Activated CD4-positive, alpha-beta T cell treated with anti-CD3 and anti-CD28 coated beads, Interleukin-2, amount 10 ng/mL, durations not matched to agents 7 days and 5 days (primary cell): ENCODE results near the gene RNF220. TPM values are rescaled to one million over a fixed set of nuclear protein-coding genes. Genes with fewer than 3 reads are reported as not detected.

Source experiments
- CTCF ChIA-PET: fragments of 350-600 bp; sonication (Branson Sonifier 250); formaldehyde crosslinking; loops from one replicate; lab custom pipeline; 2021; ENCODE audit warnings: antibody characterized with exemption; lab: Charles Lee
- POLR2A ChIA-PET: fragments of 350-600 bp; sonication (Branson Sonifier 250); formaldehyde crosslinking; loops from one replicate; lab custom pipeline; 2021; ENCODE audit warnings: antibody characterized with exemption; lab: Charles Lee
- DNase-seq: peaks from one replicate; pipeline ENCODE4 v3.0.0-alpha.2; 2020
- H3K27ac Mint-ChIP-seq: one replicate; pipeline ENCODE4 v1.8.0; 2021; ENCODE audit warnings: mild to moderate bottlenecking, moderate library complexity, mixed read lengths
- H3K27me3 Mint-ChIP-seq: one replicate; pipeline ENCODE4 v1.8.0; 2021; ENCODE audit warnings: mixed read lengths
- H3K36me3 Mint-ChIP-seq: one replicate; pipeline ENCODE4 v1.8.0; 2021; ENCODE audit warnings: low read depth, mixed read lengths
- H3K4me1 Mint-ChIP-seq: one replicate; pipeline ENCODE4 v1.8.0; 2021; ENCODE audit warnings: mixed read lengths
- H3K4me3 Mint-ChIP-seq: one replicate; pipeline ENCODE4 v1.8.0; 2021; ENCODE audit warnings: mild to moderate bottlenecking, moderate library complexity, mixed read lengths
- H3K9me3 Mint-ChIP-seq: one replicate; pipeline ENCODE4 v1.8.0; 2021; ENCODE audit warnings: mixed read lengths
- total RNA-seq, 2 experiments: library from RNA; stranded (reverse); gene quantifications; one replicate each; pipeline ENCODE4 v1.2.3, GENCODE V29; 2021

RNF220 gene
- total RNA-seq, 2 experiments from 2014 or later, result 82.9 to 88.4 TPM

- Mint-ChIP-seq H3K9me3 (no peaks in the 10 kb centered on the region), H3K4me1 (no peaks in the 10 kb centered on the region), H3K4me3 (no peak overlapping the region), H3K27me3 (peaks cover 15% of the 10 kb centered on the region), H3K36me3 (no peaks in the 10 kb centered on the region), H3K27ac (no peak overlapping the region)
- no peak for DNase-seq
- ChIA-PET CTCF (interaction anchor here (1.1 to 1.9 kb wide), 2 partner anchors 24 to 198 kb away, joined by 3 to 4 read pairs; no protein-coding TSS in a partner anchor), POLR2A (no interaction called here)
These were observed 24.3 kb upstream of the RNF220 start for GRCh38 chr1:44380666-44381177.

DNA sequence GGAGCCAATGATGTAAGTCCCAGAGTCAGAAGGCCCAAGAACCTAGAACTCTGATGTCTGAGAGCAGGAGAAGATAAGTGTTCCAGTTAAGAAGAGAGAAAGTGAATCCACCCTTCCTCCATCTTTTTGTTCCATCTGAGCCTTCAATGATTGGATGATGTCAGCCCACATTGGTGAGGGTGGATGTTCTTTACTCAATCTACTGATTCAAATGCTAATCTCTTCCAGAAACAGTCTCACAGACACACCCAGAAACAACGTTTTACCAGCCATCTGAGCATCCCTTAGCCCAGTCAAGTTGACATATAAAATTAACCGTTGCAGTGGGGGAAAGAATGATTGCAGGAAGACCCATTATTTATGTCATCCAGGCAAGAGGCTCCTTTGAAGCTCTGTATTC lies 16.5 kb upstream of the RNF220 start:
- Mint-ChIP-seq H3K36me3 (no peaks in the 10 kb centered on the region), H3K27ac (no peak overlapping the region), H3K4me1 (no peaks in the 10 kb centered on the region), H3K27me3 (peaks cover 16% of the 10 kb centered on the region), H3K9me3 (no peaks in the 10 kb centered on the region), H3K4me3 (no peak overlapping the region)
- POLR2A ChIA-PET, result no interaction called here
- no peak for DNase-seq
- CTCF ChIA-PET, result interaction anchor here (1.3 kb wide), 1 partner anchor 27 kb away, joined by 3 read pairs; no protein-coding TSS in a partner anchor

GRCh38 chr1:44389437-44389836 lies 15.6 kb upstream of the RNF220 start:
- Mint-ChIP-seq H3K4me1 (no peaks in the 10 kb centered on the region), H3K4me3 (no peak overlapping the region), H3K27me3 (peaks cover 13% of the 10 kb centered on the region), H3K27ac (no peak overlapping the region), H3K36me3 (no peaks in the 10 kb centered on the region), H3K9me3 (no peaks in the 10 kb centered on the region)
- CTCF ChIA-PET, result interaction anchor here (1.3 kb wide), 1 partner anchor 28 kb away, joined by 3 read pairs; no protein-coding TSS in a partner anchor
- POLR2A ChIA-PET, result no interaction called here
- DNase-seq, result no peak

DNA sequence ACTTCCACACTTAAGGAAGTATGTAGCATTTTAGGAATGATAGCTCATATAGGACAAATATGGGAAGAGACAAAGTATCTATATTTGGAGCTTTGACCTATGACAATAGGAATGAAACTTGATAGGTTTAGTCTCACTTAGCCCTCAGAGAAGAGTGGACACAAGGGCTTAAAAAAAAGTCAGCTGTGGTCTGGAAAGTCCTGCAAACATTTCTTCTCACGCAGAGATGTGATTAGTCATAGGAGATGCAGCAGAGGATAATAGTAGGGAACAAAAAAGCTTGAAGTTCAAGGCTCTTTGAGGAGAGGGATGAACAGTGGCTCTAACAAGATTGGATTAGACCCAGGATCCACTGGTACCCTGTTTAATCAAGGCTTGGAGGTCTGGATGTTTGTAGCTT lies 14.8 kb upstream of the RNF220 start:
- Mint-ChIP-seq H3K9me3 (no peaks in the 10 kb centered on the region), H3K27ac (no peak overlapping the region), H3K27me3 (peaks cover 12% of the 10 kb centered on the region), H3K4me1 (no peaks in the 10 kb centered on the region), H3K36me3 (no peaks in the 10 kb centered on the region), H3K4me3 (no peak overlapping the region)
- ChIA-PET CTCF (no interaction called here), POLR2A (no interaction called here)
- DNase-seq, result no peak

- H3K4me3 Mint-ChIP-seq, result no peak overlapping the region
- H3K4me1 Mint-ChIP-seq, result peaks cover 14% of the 10 kb centered on the region
- no peak for DNase-seq
- no peaks in the 10 kb centered on the region for H3K36me3 Mint-ChIP-seq
- H3K9me3 Mint-ChIP-seq, result no peaks in the 10 kb centered on the region
- peaks cover 80% of the 10 kb centered on the region for H3K27me3 Mint-ChIP-seq
- no peak overlapping the region for H3K27ac Mint-ChIP-seq
- POLR2A ChIA-PET, result no interaction called here
- CTCF ChIA-PET, result no interaction called here
These were observed 3.5 kb upstream of the RNF220 start for GRCh38 chr1:44401256-44402228.

- Mint-ChIP-seq H3K36me3 (no peaks in the 10 kb centered on the region), H3K4me3 (peak overlapping the region; percentile 70), H3K4me1 (peaks cover 28% of the 10 kb centered on the region), H3K9me3 (no peaks in the 10 kb centered on the region), H3K27ac (peak overlapping the region; percentile 10), H3K27me3 (peaks cover 51% of the 10 kb centered on the region)
- ChIA-PET CTCF (no interaction called here), POLR2A (no interaction called here)
- no peak for DNase-seq
These were observed 1.0 kb downstream of the RNF220 start for GRCh38 chr1:44405798-44406736.

GRCh38 chr1:44406737-44407429 lies 1.8 kb downstream of the RNF220 start:
- DNase-seq, result no peak
- Mint-ChIP-seq H3K27ac (no peak overlapping the region), H3K9me3 (no peaks in the 10 kb centered on the region), H3K4me1 (peaks cover 28% of the 10 kb centered on the region), H3K4me3 (peak overlapping the region; percentile 3), H3K27me3 (peaks cover 43% of the 10 kb centered on the region), H3K36me3 (no peaks in the 10 kb centered on the region)
- ChIA-PET CTCF (no interaction called here), POLR2A (no interaction called here)

DNA sequence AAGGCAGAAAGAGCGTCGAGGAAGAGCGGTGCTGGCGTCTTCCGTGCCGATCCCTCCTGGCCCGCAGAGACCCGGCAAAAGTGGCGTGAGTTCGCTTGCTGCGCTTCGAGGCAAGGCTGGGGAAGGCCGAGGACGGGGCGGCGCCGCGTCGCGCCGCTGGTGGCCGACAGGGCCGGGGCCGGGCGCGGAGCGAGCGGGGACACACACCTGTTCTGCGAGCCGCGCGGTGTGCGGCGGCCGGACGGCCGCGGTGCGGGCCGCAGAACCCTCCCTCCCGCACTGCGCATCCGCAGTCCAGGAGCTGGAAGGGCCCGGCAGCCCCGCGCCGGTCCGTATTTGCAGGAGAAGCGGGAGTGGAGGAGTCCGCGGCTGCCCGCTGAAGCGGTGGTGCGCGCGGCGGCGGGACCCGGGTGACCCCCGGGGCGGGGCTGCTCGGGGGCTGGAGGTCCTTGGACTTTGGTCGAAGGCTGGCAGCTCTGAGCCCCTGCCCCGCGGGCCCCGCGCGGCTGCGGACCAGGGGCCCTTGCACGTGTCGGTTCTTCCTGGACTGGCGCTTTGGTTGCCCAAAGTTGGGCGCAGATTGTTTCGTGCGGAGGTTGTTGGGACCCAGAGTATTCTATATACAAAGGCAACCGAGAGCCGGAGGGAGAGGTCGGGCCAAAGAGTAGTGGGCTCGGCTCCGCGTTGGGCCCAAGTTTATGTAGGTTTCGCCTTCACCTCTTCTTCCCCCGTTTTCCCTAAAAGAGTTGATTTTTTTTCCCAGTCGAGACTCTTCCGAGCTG lies 2.6 kb downstream of the RNF220 start:
- ChIA-PET POLR2A (no interaction called here), CTCF (no interaction called here)
- no peak for DNase-seq
- no peaks in the 10 kb centered on the region for H3K36me3 Mint-ChIP-seq
- H3K4me1 Mint-ChIP-seq, result peaks cover 28% of the 10 kb centered on the region
- peaks cover 36% of the 10 kb centered on the region for H3K27me3 Mint-ChIP-seq
- H3K27ac Mint-ChIP-seq, result peak overlapping the region; percentile 34
- H3K9me3 Mint-ChIP-seq, result no peaks in the 10 kb centered on the region
- H3K4me3 Mint-ChIP-seq, result peak overlapping the region; percentile 3

DNA sequence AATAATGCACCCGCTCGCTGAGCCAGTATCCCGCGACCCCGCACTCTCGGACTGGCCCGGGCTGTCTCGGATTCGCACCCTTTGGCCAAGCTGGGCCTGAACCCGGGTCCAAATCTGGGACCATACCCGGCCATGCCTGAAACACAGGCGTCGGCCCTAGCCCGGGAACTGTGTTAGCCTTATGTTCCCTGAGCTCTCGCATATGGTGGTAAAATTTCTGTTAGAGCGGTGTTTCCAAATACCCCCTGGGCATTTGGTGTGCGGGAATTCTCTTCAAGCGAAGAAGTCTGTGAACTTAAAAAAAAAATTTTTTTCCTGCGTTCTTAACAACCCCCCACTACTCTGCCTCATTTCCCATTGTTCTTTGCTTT lies 3.1 kb downstream of the RNF220 start:
- no peak for DNase-seq
- POLR2A ChIA-PET, result no interaction called here
- no peaks in the 10 kb centered on the region for H3K9me3 Mint-ChIP-seq
- H3K4me3 Mint-ChIP-seq, result no peak overlapping the region
- H3K27me3 Mint-ChIP-seq, result peaks cover 30% of the 10 kb centered on the region
- no peaks in the 10 kb centered on the region for H3K36me3 Mint-ChIP-seq
- CTCF ChIA-PET, result no interaction called here
- peaks cover 28% of the 10 kb centered on the region for H3K4me1 Mint-ChIP-seq
- peak overlapping the region; percentile 34 for H3K27ac Mint-ChIP-seq

DNA sequence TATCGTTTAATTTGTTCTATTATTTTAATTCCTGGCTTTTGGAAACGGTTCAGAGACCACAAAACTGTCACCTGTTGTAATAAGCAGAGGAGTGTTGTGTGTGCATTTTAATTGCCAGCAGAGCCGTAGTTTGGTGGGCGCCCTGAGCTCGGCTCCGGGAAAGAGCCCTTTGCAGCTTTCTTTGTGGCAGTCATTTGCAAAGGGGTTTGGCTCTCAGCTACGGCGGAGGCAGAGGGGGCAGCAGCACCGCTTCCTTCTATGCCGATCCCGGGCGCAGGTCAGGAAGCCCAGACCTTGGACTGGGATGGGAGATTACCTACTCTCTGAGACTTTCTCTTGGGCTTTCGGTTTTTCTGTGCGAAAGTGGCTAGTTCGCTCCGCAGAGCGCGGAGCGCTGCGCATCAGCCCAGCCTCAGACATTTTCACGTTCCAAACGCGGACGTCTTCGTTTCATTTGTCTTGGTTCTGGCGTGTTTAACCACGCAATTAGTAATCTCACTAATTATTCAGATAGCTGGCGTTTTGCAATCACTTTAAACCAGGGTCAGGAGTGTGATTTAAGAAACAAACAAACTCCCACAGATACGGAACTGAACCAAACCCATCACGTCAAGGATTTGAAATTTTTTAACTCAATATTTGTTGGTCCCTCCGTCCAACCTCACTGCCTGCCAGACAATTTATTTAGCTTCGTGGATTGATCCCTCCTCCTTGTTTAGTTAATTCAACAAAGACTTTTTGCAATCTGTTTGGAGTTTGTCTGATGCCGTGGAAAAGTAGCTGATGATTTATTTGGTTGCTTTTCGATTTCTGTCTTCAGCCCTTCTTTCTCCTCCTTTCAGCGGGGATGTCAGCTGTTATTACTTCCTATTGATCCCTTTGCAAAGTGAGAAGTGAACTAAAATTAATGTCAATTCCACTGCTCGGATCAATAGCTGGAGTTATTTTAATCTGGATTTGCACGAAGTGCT lies 3.9 kb downstream of the RNF220 start:
- H3K4me3 Mint-ChIP-seq, result peak overlapping the region; percentile 14
- H3K36me3 Mint-ChIP-seq, result no peaks in the 10 kb centered on the region
- H3K4me1 Mint-ChIP-seq, result peaks cover 28% of the 10 kb centered on the region
- peaks cover 28% of the 10 kb centered on the region for H3K27me3 Mint-ChIP-seq
- ChIA-PET POLR2A (no interaction called here), CTCF (no interaction called here)
- peak overlapping the region; percentile 26 for H3K27ac Mint-ChIP-seq
- DNase-seq, result no peak
- H3K9me3 Mint-ChIP-seq, result no peaks in the 10 kb centered on the region

DNA sequence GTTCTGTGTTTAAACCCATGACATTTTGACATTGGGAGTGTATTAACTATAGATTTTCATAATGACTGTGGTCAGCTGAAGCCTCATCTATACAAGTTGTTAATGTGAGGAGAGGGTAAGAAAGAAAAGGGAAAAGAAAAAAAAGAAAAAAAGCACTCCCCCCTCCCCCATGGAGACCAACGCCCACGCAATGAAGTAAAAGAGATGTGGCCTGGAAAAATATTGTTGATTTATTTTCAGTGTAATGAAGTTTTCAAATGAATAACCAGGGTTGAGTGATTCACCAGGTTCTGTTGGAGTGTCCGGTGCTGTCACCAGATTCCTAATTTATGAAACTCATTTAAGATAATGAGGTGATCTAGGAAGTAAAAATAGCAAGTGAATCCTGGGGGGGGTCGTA lies 4.7 kb downstream of the RNF220 start:
- no peak for DNase-seq
- peaks cover 28% of the 10 kb centered on the region for H3K4me1 Mint-ChIP-seq
- H3K27ac Mint-ChIP-seq, result no peak overlapping the region
- H3K9me3 Mint-ChIP-seq, result no peaks in the 10 kb centered on the region
- ChIA-PET POLR2A (no interaction called here), CTCF (no interaction called here)
- H3K27me3 Mint-ChIP-seq, result peaks cover 21% of the 10 kb centered on the region
- no peaks in the 10 kb centered on the region for H3K36me3 Mint-ChIP-seq
- H3K4me3 Mint-ChIP-seq, result no peak overlapping the region
